ENCODE data around the gene EXOC3. TPM values are rescaled to one million over a fixed set of nuclear protein-coding genes. Genes with fewer than 3 reads are reported as not detected.

The EXOC3 gene
- total RNA-seq, 2 experiments from 2014 or later = 72.4 to 77.5 TPM

- ATAC-seq (ENCODE audit: low read depth) = peak; percentile 21
- DNase-seq = no peak
- H3K27me3 Mint-ChIP-seq = no peaks in the 10 kb centered on the region
- POLR2A ChIA-PET = no interaction called here
- no peaks in the 10 kb centered on the region for H3K9me3 Mint-ChIP-seq
- H3K4me3 Mint-ChIP-seq = no peak overlapping the region
- H3K27ac Mint-ChIP-seq = peak overlapping the region; percentile 45
- peaks cover 25% of the 10 kb centered on the region for H3K4me1 Mint-ChIP-seq
- H3K36me3 Mint-ChIP-seq = peaks cover 22% of the 10 kb centered on the region
These were observed 18.5 kb upstream of the EXOC3 start for GRCh38 chr5:424301-425110.

GRCh38 chr5:425714-426113 lies 17.3 kb upstream of the EXOC3 start:
- H3K9me3 Mint-ChIP-seq = no peaks in the 10 kb centered on the region
- H3K27me3 Mint-ChIP-seq = no peaks in the 10 kb centered on the region
- ATAC-seq (ENCODE audit: low read depth) = peak; percentile 50
- no peak for DNase-seq
- H3K4me1 Mint-ChIP-seq = peaks cover 25% of the 10 kb centered on the region
- peaks cover 20% of the 10 kb centered on the region for H3K36me3 Mint-ChIP-seq
- POLR2A ChIA-PET = interaction anchor here (0.6 kb wide), 1 partner anchor 97 kb away, joined by 6 read pairs; no protein-coding TSS in a partner anchor
- H3K27ac Mint-ChIP-seq = peak overlapping the region; percentile 31
- no peak overlapping the region for H3K4me3 Mint-ChIP-seq

DNA sequence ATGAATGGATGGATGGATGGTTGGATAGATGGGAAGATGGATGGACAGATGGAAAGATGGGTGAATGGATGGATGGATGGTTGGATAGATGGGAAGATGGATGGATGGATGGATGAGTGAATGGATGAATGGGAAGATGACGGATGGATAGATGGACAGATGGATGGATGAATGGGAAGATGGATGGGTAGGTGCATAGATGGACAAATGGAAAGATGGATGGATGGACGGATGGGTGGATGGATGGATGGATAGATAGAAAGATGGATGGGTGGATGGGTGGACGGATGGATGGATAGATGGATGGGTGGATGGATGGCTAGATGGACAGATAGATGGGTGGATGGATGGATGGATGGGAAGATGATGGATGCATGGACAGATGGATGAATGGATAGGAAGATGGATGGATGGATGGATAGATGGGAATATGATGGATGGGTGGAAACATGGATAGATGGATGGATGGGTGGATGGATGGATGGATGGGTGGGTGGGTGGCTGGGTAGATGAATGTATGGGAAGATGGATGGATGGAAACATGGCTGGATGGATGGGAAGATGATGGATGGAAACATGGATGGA lies 16.5 kb upstream of the EXOC3 start:
- Mint-ChIP-seq H3K27ac (peak overlapping the region; percentile 40), H3K27me3 (no peaks in the 10 kb centered on the region), H3K9me3 (no peaks in the 10 kb centered on the region), H3K4me3 (no peak overlapping the region), H3K36me3 (peaks cover 20% of the 10 kb centered on the region), H3K4me1 (peaks cover 25% of the 10 kb centered on the region)
- DNase-seq (no peak), ATAC-seq (ENCODE audit: low read depth) (no peak)
- POLR2A ChIA-PET = interaction anchor here (0.6 kb wide), 1 partner anchor 98 kb away, joined by 6 read pairs; no protein-coding TSS in a partner anchor

- ATAC-seq (ENCODE audit: low read depth) = no peak
- Mint-ChIP-seq H3K36me3 (peaks cover 24% of the 10 kb centered on the region), H3K27me3 (no peaks in the 10 kb centered on the region), H3K4me3 (no peak overlapping the region), H3K27ac (no peak overlapping the region), H3K9me3 (no peaks in the 10 kb centered on the region), H3K4me1 (peaks cover 28% of the 10 kb centered on the region)
- POLR2A ChIA-PET = no interaction called here
- DNase-seq = no peak
These were observed 15.4 kb upstream of the EXOC3 start for GRCh38 chr5:427415-428087.

DNA sequence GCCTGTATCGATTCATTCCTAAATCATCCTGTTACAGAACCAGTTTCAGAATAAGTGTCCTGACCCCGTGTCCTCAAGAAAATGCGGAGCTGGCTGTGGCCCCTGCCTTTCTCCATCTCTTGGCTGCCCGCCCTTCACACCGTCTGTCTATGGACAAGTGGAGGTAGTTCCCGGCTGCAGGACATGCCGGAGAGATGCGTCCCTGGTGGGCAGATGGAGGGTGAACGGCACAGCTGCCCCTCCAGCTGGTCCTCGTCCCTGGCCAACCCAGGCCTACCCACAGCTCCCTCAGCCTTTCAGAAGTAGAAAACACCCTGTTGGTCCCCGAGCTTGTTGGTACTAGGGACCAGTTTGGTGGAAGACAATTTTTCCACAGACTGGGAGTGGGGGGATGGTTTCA lies 14.8 kb upstream of the EXOC3 start:
- Mint-ChIP-seq H3K4me1 (peaks cover 24% of the 10 kb centered on the region), H3K36me3 (peaks cover 24% of the 10 kb centered on the region), H3K9me3 (no peaks in the 10 kb centered on the region), H3K4me3 (no peak overlapping the region), H3K27me3 (no peaks in the 10 kb centered on the region), H3K27ac (no peak overlapping the region)
- ATAC-seq (ENCODE audit: low read depth) (no peak), DNase-seq (no peak)
- POLR2A ChIA-PET = no interaction called here

DNA sequence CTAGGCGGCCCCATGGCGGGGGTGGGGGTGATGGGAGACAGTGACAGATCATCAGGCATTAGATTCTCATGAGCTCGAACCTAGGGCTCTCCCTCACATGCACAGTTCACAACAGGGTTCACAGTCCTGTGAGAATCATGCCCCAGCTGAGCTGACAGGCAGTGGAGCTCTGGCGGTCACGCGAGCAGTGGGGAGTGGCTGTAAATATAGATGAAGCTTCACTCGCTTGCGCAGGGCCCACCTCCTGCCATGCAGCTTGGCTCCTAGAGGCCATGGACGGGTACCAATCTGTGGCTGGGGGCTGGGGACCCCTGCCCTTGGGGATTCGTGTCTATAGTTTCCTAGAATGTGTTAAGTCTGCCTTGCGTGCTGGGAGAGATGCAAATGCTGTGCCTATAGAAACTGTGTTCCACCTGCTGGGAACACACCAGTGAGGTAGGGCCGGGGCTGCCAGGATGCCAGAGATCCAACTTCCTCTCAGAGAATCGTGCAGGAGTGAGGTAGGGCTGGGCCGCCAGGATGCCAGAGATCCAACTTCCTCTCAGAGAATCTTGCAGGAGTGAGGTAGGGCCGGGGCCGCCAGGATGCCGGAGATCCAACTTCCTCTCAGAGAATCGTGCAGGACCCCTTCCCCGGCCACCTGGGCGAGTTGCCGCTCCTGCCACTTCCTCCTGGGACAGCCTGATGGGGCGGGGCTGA lies 14.1 kb upstream of the EXOC3 start:
- peaks cover 21% of the 10 kb centered on the region for H3K36me3 Mint-ChIP-seq
- peaks cover 20% of the 10 kb centered on the region for H3K4me1 Mint-ChIP-seq
- POLR2A ChIA-PET = no interaction called here
- DNase-seq = no peak
- H3K4me3 Mint-ChIP-seq = no peak overlapping the region
- ATAC-seq (ENCODE audit: low read depth) = no peak
- H3K27ac Mint-ChIP-seq = no peak overlapping the region
- H3K9me3 Mint-ChIP-seq = no peaks in the 10 kb centered on the region
- no peaks in the 10 kb centered on the region for H3K27me3 Mint-ChIP-seq

DNA sequence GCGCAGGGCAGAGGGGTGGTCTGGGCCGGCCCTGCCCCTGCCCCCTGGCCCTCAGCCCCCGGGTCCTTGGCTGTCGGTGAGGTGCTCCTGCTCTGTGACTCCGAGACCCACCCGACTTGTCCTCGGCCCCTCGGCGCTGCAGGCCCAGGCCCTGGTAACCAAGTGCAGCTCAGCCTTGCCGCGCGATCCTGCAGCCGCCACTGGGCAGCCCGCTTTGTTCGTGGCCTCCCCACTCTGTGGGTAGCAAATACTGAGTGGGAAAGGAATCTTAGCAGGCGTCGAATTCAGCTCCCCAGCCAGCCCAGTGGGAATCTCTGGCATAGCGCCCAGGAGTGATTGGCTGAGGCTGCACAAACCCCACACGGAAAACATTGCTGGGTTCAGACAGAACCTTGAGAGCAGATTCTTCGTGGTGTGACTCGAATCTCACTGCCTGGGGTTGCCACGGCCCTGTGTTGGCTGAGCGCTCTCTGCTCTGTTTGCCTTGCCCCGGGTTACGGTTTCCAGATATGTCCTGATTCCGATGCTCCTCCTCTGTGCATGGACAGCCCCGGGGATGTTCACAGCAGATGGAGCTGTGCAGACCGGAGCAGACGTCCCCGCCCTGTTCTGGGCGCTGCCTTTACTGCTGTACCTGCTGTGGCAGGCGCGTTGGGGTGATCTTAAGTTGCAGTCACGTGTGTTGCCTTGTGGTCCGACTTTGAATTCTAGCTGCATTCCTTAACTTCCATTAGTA lies 13.4 kb upstream of the EXOC3 start:
- Mint-ChIP-seq H3K9me3 (no peaks in the 10 kb centered on the region), H3K36me3 (peaks cover 21% of the 10 kb centered on the region), H3K27ac (no peak overlapping the region), H3K4me3 (no peak overlapping the region), H3K4me1 (peaks cover 20% of the 10 kb centered on the region), H3K27me3 (no peaks in the 10 kb centered on the region)
- no peak for DNase-seq
- POLR2A ChIA-PET = no interaction called here
- ATAC-seq (ENCODE audit: low read depth) = no peak

GRCh38 chr5:430214-430925 lies 12.6 kb upstream of the EXOC3 start:
- Mint-ChIP-seq H3K27me3 (no peaks in the 10 kb centered on the region), H3K36me3 (peaks cover 25% of the 10 kb centered on the region), H3K9me3 (no peaks in the 10 kb centered on the region), H3K4me3 (no peak overlapping the region), H3K4me1 (peaks cover 16% of the 10 kb centered on the region), H3K27ac (peak overlapping the region; percentile 58)
- no peak for DNase-seq
- POLR2A ChIA-PET = no interaction called here
- ATAC-seq (ENCODE audit: low read depth) = no peak

GRCh38 chr5:431001-431710 lies 11.8 kb upstream of the EXOC3 start:
- Mint-ChIP-seq H3K27ac (no peak overlapping the region), H3K4me3 (no peak overlapping the region), H3K27me3 (no peaks in the 10 kb centered on the region), H3K36me3 (peaks cover 23% of the 10 kb centered on the region), H3K4me1 (peaks cover 9% of the 10 kb centered on the region), H3K9me3 (no peaks in the 10 kb centered on the region)
- peak; percentile 66 for DNase-seq
- peak; percentile 90 for ATAC-seq (ENCODE audit: low read depth)
- POLR2A ChIA-PET = interaction anchor here (0.7 kb wide), 1 partner anchor 114 kb away, joined by 3 read pairs; no protein-coding TSS in a partner anchor

DNA sequence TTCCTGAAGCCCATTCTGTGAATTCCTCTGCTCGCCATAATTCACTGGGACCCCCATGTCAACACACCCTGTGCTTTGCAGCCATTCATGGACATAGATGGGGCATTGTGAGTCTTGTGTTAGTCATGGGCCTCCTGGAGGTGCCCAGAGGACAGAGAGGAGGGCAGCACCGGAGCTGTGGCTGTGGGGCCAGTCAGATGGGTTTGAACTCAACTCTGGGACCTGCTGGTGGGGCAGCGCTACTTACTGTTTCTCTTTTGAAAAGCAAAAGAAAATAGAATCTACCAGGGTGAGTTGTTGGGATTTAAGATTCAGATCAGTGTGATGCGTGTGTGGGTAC lies 11.3 kb upstream of the EXOC3 start:
- Mint-ChIP-seq H3K4me3 (no peak overlapping the region), H3K36me3 (peaks cover 17% of the 10 kb centered on the region), H3K27ac (peak overlapping the region; percentile 58), H3K4me1 (peaks cover 5% of the 10 kb centered on the region), H3K9me3 (no peaks in the 10 kb centered on the region), H3K27me3 (no peaks in the 10 kb centered on the region)
- POLR2A ChIA-PET = interaction anchor here (0.7 kb wide), 1 partner anchor 115 kb away, joined by 3 read pairs; no protein-coding TSS in a partner anchor
- no peak for ATAC-seq (ENCODE audit: low read depth)
- DNase-seq = no peak

GRCh38 chr5:432201-432927 lies 10.6 kb upstream of the EXOC3 start:
- DNase-seq (no peak), ATAC-seq (ENCODE audit: low read depth) (no peak)
- H3K9me3 Mint-ChIP-seq = no peaks in the 10 kb centered on the region
- POLR2A ChIA-PET = no interaction called here
- peaks cover 14% of the 10 kb centered on the region for H3K36me3 Mint-ChIP-seq
- H3K4me1 Mint-ChIP-seq = peaks cover 5% of the 10 kb centered on the region
- peak overlapping the region; percentile 1 for H3K27ac Mint-ChIP-seq
- H3K27me3 Mint-ChIP-seq = no peaks in the 10 kb centered on the region
- H3K4me3 Mint-ChIP-seq = no peak overlapping the region
